Panc1 (cell line): ENCODE measurements around the gene RNF182. TPM values are rescaled to one million over a fixed set of nuclear protein-coding genes. Genes with fewer than 3 reads are reported as not detected.

Experiments
- ATAC-seq: fragments of 200-7000 bp; cut with Tn5 transposase; 2 replicates; pipeline ENCODE4 v1.9.1; 2020; ENCODE audit warnings: mild to moderate bottlenecking, moderate library complexity
- BruUV-seq: library from RNA; stranded (reverse); fragments of 400-500 nt; replicated peaks from 2 replicates; lab custom pipeline; 2021; lab: Mats Ljungman, UMichigan
- CTCF ChIA-PET: fragments of 300-600 bp; sonication (Branson Sonifier 250); formaldehyde crosslinking; loops from one replicate; lab custom pipeline; 2022; ENCODE audit warnings: antibody characterized with exemption; lab: Charles Lee
- POLR2A ChIA-PET: fragments of 300-600 bp; sonication (Branson Sonifier 250); formaldehyde crosslinking; loops from one replicate; lab custom pipeline; 2022; ENCODE audit warnings: antibody characterized with exemption; lab: Charles Lee
- DNase-seq: peaks from one replicate; pipeline ENCODE4 v3.0.0-alpha.2; 2010; ENCODE audit warnings: low read depth, low spot score
- H3K27ac ChIP-seq: 2 replicates; pipeline ENCODE4 v1.5.1; 2011; ENCODE audit warnings: mild to moderate bottlenecking, low read length, inconsistent platforms
- H3K27me3 ChIP-seq: fragments of 200-500 bp; sonication (Bioruptor generic); 2 replicates; pipeline ENCODE4 v1.6.0; 2014; ENCODE audit warnings: low read length, inconsistent platforms; ENCODE audit not compliant: control insufficient read depth, insufficient read depth
- H3K36me3 ChIP-seq: fragments of 200-500 bp; sonication (Bioruptor generic); 2 replicates; pipeline ENCODE4 v1.5.1; 2014; ENCODE audit warnings: inconsistent platforms, mild to moderate bottlenecking, low read length, moderate library complexity; ENCODE audit not compliant: control insufficient read depth, insufficient read depth
- H3K4me1 ChIP-seq: 2 replicates; pipeline ENCODE4 v1.5.1; 2011; ENCODE audit warnings: inconsistent platforms, mild to moderate bottlenecking, low read length, moderate library complexity; ENCODE audit not compliant: control insufficient read depth, insufficient read depth
- H3K4me3 ChIP-seq, 2 experiments: 2 replicates each; pipeline ENCODE4 v1.5.1; 2011 to 2012; ENCODE audit warnings: low read depth in 2 of 2, low read length in 2 of 2, mild to moderate bottlenecking in 2 of 2, inconsistent platforms in 1 of 2, moderate library complexity in 1 of 2
- H3K9me3 ChIP-seq: fragments of 200-500 bp; sonication (Bioruptor generic); 2 replicates; pipeline ENCODE4 v1.5.1; 2014; ENCODE audit warnings: low read depth, mild to moderate bottlenecking, inconsistent platforms, low read length, moderate library complexity; ENCODE audit not compliant: control insufficient read depth, insufficient read depth
- POLR2AphosphoS5 ChIP-seq: IDR thresholded peaks from 2 replicates; pipeline ENCODE4 v1.6.1; 2012; ENCODE audit warnings: mild to moderate bottlenecking, low read depth, low read length, moderate library complexity
- SIN3A ChIP-seq: IDR thresholded peaks from 2 replicates; pipeline ENCODE4 v1.6.1; 2012; ENCODE audit warnings: low read depth, mild to moderate bottlenecking, low read length, moderate library complexity, borderline replicate concordance; ENCODE audit not compliant: insufficient read depth
- TCF7L2 ChIP-seq: IDR thresholded peaks from 2 replicates; pipeline ENCODE4 v1.6.1; 2011; ENCODE audit warnings: mild to moderate bottlenecking, low read depth, low read length, inconsistent platforms
- in situ Hi-C: cut with HindIII; loops from 2 replicates; pipeline ENCODE4 v1.10.0; 2016; ENCODE audit warnings: low sequenced_read_pairs, low pct_unique_long_range_greater_than_20kb
- intact Hi-C: fragments of 100-400 bp; cut with micrococcal nuclease; formaldehyde crosslinking; loops from one replicate; pipeline ENCODE4 v1.10.0; 2022; ENCODE audit not compliant: unreplicated experiment
- total RNA-seq: library from RNA; stranded (reverse); gene quantifications from one replicate; pipeline ENCODE4 v1.2.1, GENCODE V29; 2021; ENCODE audit not compliant: unreplicated experiment
- TF ChIP-seq, protein P1 (sequence below): fragments of 450-650 bp; IDR thresholded peaks from 2 replicates; pipeline ENCODE4 v1.5.1; 2017; ENCODE audit warnings: mild to moderate bottlenecking
- TF ChIP-seq, protein P2 (sequence below), 2 experiments: IDR thresholded peaks; 2 replicates each; pipeline ENCODE4 v1.6.1; 2011 to 2012; ENCODE audit warnings: low read depth in 2 of 2, control low read depth in 1 of 2, low read length in 1 of 2, mild to moderate bottlenecking in 1 of 2, moderate library complexity in 1 of 2; ENCODE audit not compliant: insufficient read depth in 1 of 2

RNF182 gene
- total RNA-seq, 1 experiment from 2014 or later = 22.2 TPM

DNA sequence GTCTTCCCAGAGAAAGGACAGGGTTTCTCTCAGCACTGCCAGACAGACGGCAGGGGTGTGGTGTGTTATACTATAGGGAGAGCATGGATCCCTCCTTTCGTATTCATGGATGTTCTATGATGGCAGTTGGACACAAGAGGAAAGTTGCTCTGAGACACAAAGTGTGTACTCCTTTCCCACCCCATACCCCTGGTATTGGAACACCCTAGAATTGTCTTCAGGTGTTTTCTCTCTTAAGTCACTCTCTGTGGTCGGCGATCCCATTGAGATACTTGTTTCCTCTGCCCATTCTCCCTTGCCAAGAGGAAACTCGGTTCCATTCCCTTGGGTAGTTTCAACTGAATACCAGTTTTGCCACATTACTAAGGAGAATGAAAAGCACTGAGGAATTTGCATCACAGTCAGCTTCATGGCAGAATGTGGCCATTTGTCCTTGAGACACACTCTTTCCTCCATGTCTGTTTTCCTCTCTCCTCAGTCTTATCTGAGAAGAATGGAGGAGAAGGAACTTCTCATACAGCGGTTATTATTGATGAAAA, 53.4 kb downstream of the RNF182 start:
- no peak overlapping the region for H3K4me3 ChIP-seq
- no peaks in the 10 kb centered on the region; the same call in 1 of the 2 replicates for H3K36me3 ChIP-seq
- CTCF ChIA-PET = no interaction called here
- POLR2A ChIA-PET = no interaction called here
- ATAC-seq (no peak), DNase-seq (no peak)
- TF ChIP-seq POLR2AphosphoS5 (no peak), SIN3A (no peak), TCF7L2 (no peak)
- TF ChIP-seq, protein P1, sequence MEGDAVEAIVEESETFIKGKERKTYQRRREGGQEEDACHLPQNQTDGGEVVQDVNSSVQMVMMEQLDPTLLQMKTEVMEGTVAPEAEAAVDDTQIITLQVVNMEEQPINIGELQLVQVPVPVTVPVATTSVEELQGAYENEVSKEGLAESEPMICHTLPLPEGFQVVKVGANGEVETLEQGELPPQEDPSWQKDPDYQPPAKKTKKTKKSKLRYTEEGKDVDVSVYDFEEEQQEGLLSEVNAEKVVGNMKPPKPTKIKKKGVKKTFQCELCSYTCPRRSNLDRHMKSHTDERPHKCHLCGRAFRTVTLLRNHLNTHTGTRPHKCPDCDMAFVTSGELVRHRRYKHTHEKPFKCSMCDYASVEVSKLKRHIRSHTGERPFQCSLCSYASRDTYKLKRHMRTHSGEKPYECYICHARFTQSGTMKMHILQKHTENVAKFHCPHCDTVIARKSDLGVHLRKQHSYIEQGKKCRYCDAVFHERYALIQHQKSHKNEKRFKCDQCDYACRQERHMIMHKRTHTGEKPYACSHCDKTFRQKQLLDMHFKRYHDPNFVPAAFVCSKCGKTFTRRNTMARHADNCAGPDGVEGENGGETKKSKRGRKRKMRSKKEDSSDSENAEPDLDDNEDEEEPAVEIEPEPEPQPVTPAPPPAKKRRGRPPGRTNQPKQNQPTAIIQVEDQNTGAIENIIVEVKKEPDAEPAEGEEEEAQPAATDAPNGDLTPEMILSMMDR = no peak
- TF ChIP-seq, protein P2, sequence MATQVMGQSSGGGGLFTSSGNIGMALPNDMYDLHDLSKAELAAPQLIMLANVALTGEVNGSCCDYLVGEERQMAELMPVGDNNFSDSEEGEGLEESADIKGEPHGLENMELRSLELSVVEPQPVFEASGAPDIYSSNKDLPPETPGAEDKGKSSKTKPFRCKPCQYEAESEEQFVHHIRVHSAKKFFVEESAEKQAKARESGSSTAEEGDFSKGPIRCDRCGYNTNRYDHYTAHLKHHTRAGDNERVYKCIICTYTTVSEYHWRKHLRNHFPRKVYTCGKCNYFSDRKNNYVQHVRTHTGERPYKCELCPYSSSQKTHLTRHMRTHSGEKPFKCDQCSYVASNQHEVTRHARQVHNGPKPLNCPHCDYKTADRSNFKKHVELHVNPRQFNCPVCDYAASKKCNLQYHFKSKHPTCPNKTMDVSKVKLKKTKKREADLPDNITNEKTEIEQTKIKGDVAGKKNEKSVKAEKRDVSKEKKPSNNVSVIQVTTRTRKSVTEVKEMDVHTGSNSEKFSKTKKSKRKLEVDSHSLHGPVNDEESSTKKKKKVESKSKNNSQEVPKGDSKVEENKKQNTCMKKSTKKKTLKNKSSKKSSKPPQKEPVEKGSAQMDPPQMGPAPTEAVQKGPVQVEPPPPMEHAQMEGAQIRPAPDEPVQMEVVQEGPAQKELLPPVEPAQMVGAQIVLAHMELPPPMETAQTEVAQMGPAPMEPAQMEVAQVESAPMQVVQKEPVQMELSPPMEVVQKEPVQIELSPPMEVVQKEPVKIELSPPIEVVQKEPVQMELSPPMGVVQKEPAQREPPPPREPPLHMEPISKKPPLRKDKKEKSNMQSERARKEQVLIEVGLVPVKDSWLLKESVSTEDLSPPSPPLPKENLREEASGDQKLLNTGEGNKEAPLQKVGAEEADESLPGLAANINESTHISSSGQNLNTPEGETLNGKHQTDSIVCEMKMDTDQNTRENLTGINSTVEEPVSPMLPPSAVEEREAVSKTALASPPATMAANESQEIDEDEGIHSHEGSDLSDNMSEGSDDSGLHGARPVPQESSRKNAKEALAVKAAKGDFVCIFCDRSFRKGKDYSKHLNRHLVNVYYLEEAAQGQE (IDR thresholded peaks at IDR 0.05; ENCODE audit: insufficient read depth in 1 of 2, low read depth in 2 of 2, low read length in 1 of 2) = no peak
- no peaks in the 10 kb centered on the region for H3K27me3 ChIP-seq
- in situ Hi-C loops (no loop called here), intact Hi-C loops (no loop called here)
- no peaks in the 10 kb centered on the region for H3K4me1 ChIP-seq
- H3K27ac ChIP-seq = no peak overlapping the region
- H3K9me3 ChIP-seq = no peaks in the 10 kb centered on the region
- BruUV-seq = no TSS peak

DNA sequence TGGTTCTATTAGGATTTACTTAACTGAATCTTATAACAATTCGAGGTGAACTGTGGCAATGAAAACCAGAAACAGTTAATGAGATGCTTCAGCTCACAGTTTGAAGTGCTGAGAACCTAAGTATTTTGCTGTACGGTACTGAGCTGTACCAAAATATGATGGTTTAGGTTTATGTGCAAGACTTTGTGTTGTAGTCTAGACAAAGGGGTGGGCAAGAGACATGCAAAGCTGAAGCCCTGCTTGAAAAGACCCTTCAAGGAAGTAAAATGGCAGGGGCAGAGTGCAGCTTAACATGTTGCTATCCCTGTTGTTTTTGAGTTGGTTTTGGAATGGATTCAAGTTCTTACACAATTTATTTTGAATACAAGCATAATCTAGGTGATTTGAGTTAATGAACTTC, 54.0 kb downstream of the RNF182 start:
- DNase-seq (no peak), ATAC-seq (no peak)
- POLR2A ChIA-PET = no interaction called here
- in situ Hi-C loops (no loop called here), intact Hi-C loops (no loop called here)
- CTCF ChIA-PET = no interaction called here
- Histone ChIP-seq H3K27ac (no peak overlapping the region), H3K4me3 (no peak overlapping the region), H3K9me3 (no peaks in the 10 kb centered on the region), H3K27me3 (no peaks in the 10 kb centered on the region), H3K36me3 (no peaks in the 10 kb centered on the region; the same call in 1 of the 2 replicates), H3K4me1 (no peaks in the 10 kb centered on the region)
- no TSS peak for BruUV-seq
- TF ChIP-seq SIN3A = no peak
- TF ChIP-seq, protein P1 = no peak
- TF ChIP-seq, protein P2 (IDR thresholded peaks at IDR 0.05; ENCODE audit: insufficient read depth in 1 of 2, low read depth in 2 of 2, low read length in 1 of 2) = no peak
- TF ChIP-seq TCF7L2 = no peak
- TF ChIP-seq POLR2AphosphoS5 = no peak
